HG02943 (cell line): ENCODE results near the gene DNAH8.
"Not testable (repeated sequence)": the region's sequence is repeated elsewhere in the genome, so short reads cannot be mapped to it uniquely, and the experiment has no call there.

Source experiments
- ATAC-seq: cut with Tn5 transposase; IDR thresholded peaks from one replicate; pipeline ENCODE4 v1.9.1; 2021; ENCODE audit warnings: mild to moderate bottlenecking, low read depth, moderate library complexity; ENCODE audit not compliant: unreplicated experiment

DNAH8 gene

GRCh38 chr6:38794682-38795081 lies 79.6 kb downstream of the DNAH8 start:
- no peak for ATAC-seq

GRCh38 chr6:38796006-38796405 lies 80.9 kb downstream of the DNAH8 start:
- no peak for ATAC-seq

- ATAC-seq, result not testable (repeated sequence)
These were observed 81.3 kb downstream of the DNAH8 start for GRCh38 chr6:38796437-38796836.

- no peak for ATAC-seq
These were observed 81.7 kb downstream of the DNAH8 start for GRCh38 chr6:38796850-38797249.

GRCh38 chr6:38797391-38797790 lies 82.3 kb downstream of the DNAH8 start:
- no peak for ATAC-seq

- ATAC-seq, result no peak
These were observed 84.5 kb downstream of the DNAH8 start for GRCh38 chr6:38799529-38800184.

GRCh38 chr6:38801305-38801704 lies 86.2 kb downstream of the DNAH8 start:
- ATAC-seq, result no peak

- no peak for ATAC-seq
These were observed 87.4 kb downstream of the DNAH8 start for GRCh38 chr6:38802497-38802896.

GRCh38 chr6:38803129-38803528 lies 88.0 kb downstream of the DNAH8 start:
- ATAC-seq, result no peak

GRCh38 chr6:38804358-38804757 lies 89.2 kb downstream of the DNAH8 start:
- ATAC-seq, result no peak

- no peak for ATAC-seq
These were observed 90.1 kb downstream of the DNAH8 start for GRCh38 chr6:38805127-38805655.

GRCh38 chr6:38805692-38806091 lies 90.6 kb downstream of the DNAH8 start:
- ATAC-seq, result no peak

- no peak for ATAC-seq
These were observed 91.2 kb downstream of the DNAH8 start for GRCh38 chr6:38806271-38806670.

GRCh38 chr6:38806833-38807232 lies 91.7 kb downstream of the DNAH8 start:
- no peak for ATAC-seq

GRCh38 chr6:38808039-38808438 lies 92.9 kb downstream of the DNAH8 start:
- no peak for ATAC-seq

GRCh38 chr6:38813041-38813823 lies 98.1 kb downstream of the DNAH8 start:
- no peak for ATAC-seq

- no peak for ATAC-seq
These were observed 99.7 kb downstream of the DNAH8 start for GRCh38 chr6:38814761-38815160.

- no peak for ATAC-seq
These were observed 100.1 kb downstream of the DNAH8 start for GRCh38 chr6:38815250-38815649.

GRCh38 chr6:38818691-38819090 lies 103.6 kb downstream of the DNAH8 start:
- ATAC-seq, result no peak

- ATAC-seq, result no peak
These were observed 107.9 kb downstream of the DNAH8 start for GRCh38 chr6:38822963-38823362.

GRCh38 chr6:38824243-38824894 lies 109.3 kb downstream of the DNAH8 start:
- no peak for ATAC-seq
